HG02981 (cell line): Measurements from ENCODE around the gene TAF11.
"Not testable (repeated sequence)": the region's sequence is repeated elsewhere in the genome, so short reads cannot be mapped to it uniquely, and the experiment has no call there.

ENCODE experiments used
- ATAC-seq: cut with Tn5 transposase; IDR thresholded peaks from one replicate; pipeline ENCODE4 v1.9.1; 2021; ENCODE audit warnings: mild to moderate bottlenecking, moderate library complexity; ENCODE audit not compliant: unreplicated experiment

The TAF11 gene

GRCh38 chr6:34906826-34907225 lies 19.0 kb upstream of the TAF11 start:
- ATAC-seq, result no peak

GRCh38 chr6:34904990-34905613 lies 17.3 kb upstream of the TAF11 start:
- ATAC-seq, result no peak

GRCh38 chr6:34901930-34902329 lies 14.1 kb upstream of the TAF11 start:
- no peak for ATAC-seq

- no peak for ATAC-seq
Observed at GRCh38 chr6:34900321-34901031, 12.6 kb upstream of the TAF11 start.

GRCh38 chr6:34899748-34900147 lies 11.9 kb upstream of the TAF11 start:
- not testable (repeated sequence) for ATAC-seq

- no peak for ATAC-seq
Observed at GRCh38 chr6:34897716-34898115, 9.9 kb upstream of the TAF11 start.

- no peak for ATAC-seq
Observed at GRCh38 chr6:34897130-34897529, 9.3 kb upstream of the TAF11 start.

- ATAC-seq, result no peak
Observed at GRCh38 chr6:34894693-34895092, 6.9 kb upstream of the TAF11 start.

- no peak for ATAC-seq
Observed at GRCh38 chr6:34891296-34891695, 3.5 kb upstream of the TAF11 start.

GRCh38 chr6:34890533-34890925 lies 2.7 kb upstream of the TAF11 start:
- ATAC-seq, result no peak

- ATAC-seq, result peak; percentile 43
Observed at GRCh38 chr6:34888874-34889555, 1.2 kb upstream of the TAF11 start, which contains the start of gene ANKS1A. Gene ANKS1A (plus strand): TSS chr6:34889255. CDS start chr6:34889403, 148 bp downstream.

- ATAC-seq, result no peak
Observed at GRCh38 chr6:34888514-34888856, 643 bp upstream of the TAF11 start.

GRCh38 chr6:34885837-34886236 lies 2.0 kb downstream of the TAF11 start:
- not testable (repeated sequence) for ATAC-seq

- ATAC-seq, result no peak
Observed at GRCh38 chr6:34884996-34885395, 2.8 kb downstream of the TAF11 start.

GRCh38 chr6:34884073-34884472 lies 3.8 kb downstream of the TAF11 start:
- not testable (repeated sequence) for ATAC-seq

GRCh38 chr6:34877869-34878485 lies 9.9 kb downstream of the TAF11 start:
- ATAC-seq, result no peak

GRCh38 chr6:34877259-34877658 lies 10.6 kb downstream of the TAF11 start:
- ATAC-seq, result no peak

- ATAC-seq, result no peak
Observed at GRCh38 chr6:34876472-34876871, 11.4 kb downstream of the TAF11 start.

GRCh38 chr6:34875292-34876213 lies 12.3 kb downstream of the TAF11 start:
- ATAC-seq, result no peak

- ATAC-seq, result no peak
Observed at GRCh38 chr6:34872332-34872731, 15.5 kb downstream of the TAF11 start.

GRCh38 chr6:34871853-34872252 lies 16.0 kb downstream of the TAF11 start:
- no peak for ATAC-seq
